HPDE6-E6E7 (cell line): ENCODE measurements around the gene NYNRIN.

Experiments used
- DNase-seq: peaks from one replicate; pipeline ENCODE4 v3.0.0; 2011; ENCODE audit warnings: missing footprints; ENCODE audit errors: extremely low spot score

Gene NYNRIN

GRCh38 chr14:24456980-24457379, 58.2 kb downstream of the NYNRIN start:
- DNase-seq = no peak

GRCh38 chr14:24458736-24459135, 59.9 kb downstream of the NYNRIN start:
- no peak for DNase-seq

- no peak for DNase-seq
Measured at GRCh38 chr14:24459331-24459730, 60.5 kb downstream of the NYNRIN start.

GRCh38 chr14:24461336-24461735, 62.5 kb downstream of the NYNRIN start:
- no peak for DNase-seq

- no peak for DNase-seq
Measured at GRCh38 chr14:24463017-24463883, 64.4 kb downstream of the NYNRIN start.

- no peak for DNase-seq
Measured at GRCh38 chr14:24463884-24464785, 65.3 kb downstream of the NYNRIN start.

GRCh38 chr14:24465368-24465767, 66.6 kb downstream of the NYNRIN start:
- DNase-seq = no peak

- no peak for DNase-seq
Measured at GRCh38 chr14:24465805-24466204, 67.0 kb downstream of the NYNRIN start.
